HG03571 (cell line): ENCODE measurements around the gene RINT1.
A peak's percentile ranks its signal among the peaks of the same experiment; 100 is the strongest.

Experiments
- ATAC-seq: cut with Tn5 transposase; IDR thresholded peaks from one replicate; pipeline ENCODE4 v1.9.1; 2021; ENCODE audit not compliant: unreplicated experiment

The RINT1 gene

GRCh38 chr7:105530546-105530945, 1.5 kb upstream of the RINT1 start:
- no peak for ATAC-seq

- ATAC-seq = no peak
Observed at GRCh38 chr7:105532709-105533460, 884 bp downstream of the RINT1 start.

- no peak for ATAC-seq
Observed at GRCh38 chr7:105538339-105538738, 6.3 kb downstream of the RINT1 start.

DNA sequence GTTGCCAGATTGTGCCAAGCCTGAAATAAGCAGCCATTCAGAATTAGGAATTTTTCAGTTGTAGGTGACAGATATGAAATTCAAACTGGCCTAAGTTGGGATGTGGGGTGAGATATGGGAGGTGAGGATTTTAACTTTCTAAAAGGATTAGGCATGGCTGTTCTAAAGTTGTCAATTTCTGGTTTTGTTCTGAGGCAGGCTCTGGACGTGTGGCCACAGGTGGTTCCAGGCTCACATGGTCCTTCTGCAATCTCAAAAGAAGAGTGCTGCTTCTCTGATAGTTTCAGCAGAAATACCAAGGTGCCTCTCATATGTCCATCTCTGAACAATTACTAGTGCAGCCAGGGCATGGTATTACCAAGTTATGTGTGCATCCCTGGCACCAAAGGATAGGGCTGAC, 27.9 kb downstream of the RINT1 start:
- ATAC-seq = no peak

GRCh38 chr7:105565190-105565589, 33.2 kb downstream of the RINT1 start:
- ATAC-seq = no peak

- ATAC-seq = no peak
Observed at GRCh38 chr7:105567024-105567423, 35.0 kb downstream of the RINT1 start.

GRCh38 chr7:105567821-105568220, 35.8 kb downstream of the RINT1 start:
- no peak for ATAC-seq

GRCh38 chr7:105571891-105572290, 39.9 kb downstream of the RINT1 start:
- no peak for ATAC-seq

GRCh38 chr7:105577251-105577650, 45.2 kb downstream of the RINT1 start:
- no peak for ATAC-seq

GRCh38 chr7:105578496-105578895, 46.5 kb downstream of the RINT1 start:
- no peak for ATAC-seq

DNA sequence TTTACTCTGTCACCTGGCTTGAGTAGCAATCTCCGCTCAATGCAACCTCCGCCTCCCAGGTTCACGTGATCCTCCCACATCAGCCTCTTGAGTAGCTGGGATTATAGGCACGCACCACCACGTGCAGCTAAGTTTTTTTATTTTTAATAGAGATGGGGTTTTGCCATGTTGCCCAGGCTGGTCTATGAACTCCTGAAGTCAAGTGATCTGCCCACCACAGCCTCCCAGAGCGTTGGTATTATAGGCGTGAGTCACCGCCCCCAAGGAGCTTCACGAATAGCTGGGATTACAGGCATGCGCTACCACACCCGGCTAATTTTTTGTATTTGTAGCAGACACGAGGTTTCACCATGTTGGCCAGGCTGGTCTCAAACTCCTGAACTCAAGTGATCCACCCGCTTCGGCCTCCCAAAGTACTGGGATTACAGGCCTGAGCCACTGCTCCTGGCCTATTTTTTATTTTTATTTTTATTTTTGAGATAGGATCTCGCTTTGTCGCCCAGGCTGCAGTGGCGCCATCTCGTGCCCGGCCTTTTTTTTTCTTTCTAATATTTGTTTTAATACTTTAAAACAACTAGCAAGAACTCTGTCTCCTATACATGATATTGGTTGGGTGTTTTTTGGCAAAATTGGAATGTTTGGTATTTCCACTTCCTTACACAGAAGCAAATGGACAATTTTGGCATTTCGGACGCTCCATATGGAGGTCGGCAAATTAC, 48.2 kb downstream of the RINT1 start:
- no peak for ATAC-seq

- peak; percentile 82 for ATAC-seq
Observed at GRCh38 chr7:105581066-105581811, 49.2 kb downstream of the RINT1 start, which contains the start of gene EFCAB10. TSS of gene EFCAB10 (minus strand) at chr7:105581493. CDS start at chr7:105581463, 30 bp downstream.

GRCh38 chr7:105583061-105583460, 51.1 kb downstream of the RINT1 start:
- ATAC-seq = no peak

- ATAC-seq = no peak
Observed at GRCh38 chr7:105584165-105584564, 52.2 kb downstream of the RINT1 start.

- no peak for ATAC-seq
Observed at GRCh38 chr7:105585850-105586500, 54.0 kb downstream of the RINT1 start.

DNA sequence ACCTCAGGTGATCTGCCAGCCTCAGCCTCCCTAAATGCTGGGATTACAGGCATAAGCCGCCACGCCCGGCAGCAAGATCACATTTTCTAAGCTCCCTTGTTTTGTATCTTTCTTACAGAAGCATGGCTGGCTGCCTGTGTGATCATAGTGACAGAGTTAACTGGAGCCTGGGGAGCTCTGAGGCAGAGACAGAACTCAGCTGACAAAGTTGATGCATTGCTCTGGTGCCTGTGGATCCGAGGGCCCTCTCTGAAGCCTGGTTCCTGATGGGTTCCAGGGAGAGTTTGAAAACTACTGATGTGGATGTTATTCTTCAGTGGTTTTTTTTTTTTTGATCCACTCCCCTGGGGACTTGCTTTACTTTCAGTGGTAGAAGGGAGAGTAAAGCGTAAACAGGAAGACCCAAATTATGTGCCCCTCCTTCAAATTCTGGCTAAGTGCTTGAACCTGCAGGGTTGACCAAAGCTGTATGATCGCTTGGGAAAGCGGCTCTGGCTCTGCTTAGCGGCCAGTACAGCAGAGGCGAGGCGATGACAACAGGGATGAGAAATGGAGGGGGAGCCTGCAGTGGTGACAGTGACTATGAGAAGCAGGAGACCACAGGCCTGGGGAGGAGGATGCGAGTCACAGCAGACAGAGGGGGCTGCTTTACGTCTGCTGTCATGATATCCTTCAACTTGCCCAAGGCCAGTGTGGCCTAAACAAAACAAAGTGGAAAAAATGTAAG, 56.1 kb downstream of the RINT1 start:
- no peak for ATAC-seq

GRCh38 chr7:105589356-105590077, 57.5 kb downstream of the RINT1 start:
- peak; percentile 79 for ATAC-seq

DNA sequence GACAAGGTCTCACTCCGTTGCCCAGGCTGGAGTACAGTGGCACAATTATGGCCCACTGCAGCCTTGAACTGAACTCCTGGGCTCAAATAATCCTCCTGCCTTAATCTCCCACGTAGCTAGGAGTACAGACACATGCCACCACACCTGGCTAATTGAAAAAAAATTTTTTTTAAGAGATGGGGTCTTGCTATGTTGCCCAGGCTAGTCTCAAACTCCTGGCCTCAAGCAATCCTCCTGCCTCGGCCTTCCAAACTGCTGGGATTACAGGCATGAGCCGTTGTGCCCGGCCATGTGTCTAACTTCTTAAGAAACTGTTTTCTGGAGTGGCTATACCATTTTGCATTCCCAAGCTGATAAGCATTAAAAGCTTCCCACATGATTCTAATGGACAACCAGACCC, 58.8 kb downstream of the RINT1 start:
- no peak for ATAC-seq

DNA sequence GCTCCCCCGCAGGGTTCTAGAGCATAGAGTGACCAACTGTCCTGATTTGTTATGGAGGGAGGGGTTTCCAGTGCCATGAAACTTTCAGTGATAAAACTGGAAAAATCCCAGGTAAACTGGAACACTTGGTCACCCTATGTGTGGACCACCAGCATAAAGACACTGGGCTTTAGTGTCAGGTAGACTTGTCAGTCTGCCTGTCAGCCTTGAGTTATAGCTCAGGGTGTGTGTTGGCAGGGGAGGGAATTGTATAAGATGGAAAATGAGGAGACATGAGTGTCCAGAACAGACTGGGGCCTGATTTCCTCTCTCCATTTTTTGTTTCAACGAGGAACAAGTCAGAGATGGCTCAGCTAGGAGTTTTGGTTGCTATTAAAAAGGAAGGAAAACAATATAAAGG, 59.5 kb downstream of the RINT1 start:
- no peak for ATAC-seq

DNA sequence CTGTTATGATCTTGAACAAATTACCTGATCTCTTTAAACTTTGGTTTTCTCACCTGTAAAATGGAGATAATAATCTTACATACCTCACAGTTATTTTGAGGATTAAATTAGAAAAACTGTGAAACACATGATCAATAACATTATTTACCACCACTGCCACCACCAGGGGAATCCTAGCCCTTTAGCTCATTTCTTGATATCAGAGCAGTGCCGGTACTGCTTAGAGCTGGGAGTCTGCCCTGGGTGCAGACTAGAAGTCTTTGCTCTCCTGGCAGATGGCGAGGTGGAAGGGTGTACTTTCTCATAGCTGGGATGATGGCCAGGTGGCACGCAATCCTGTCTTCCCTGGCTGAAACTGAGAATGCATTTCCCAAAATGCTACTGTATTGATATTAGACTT, 62.0 kb downstream of the RINT1 start:
- no peak for ATAC-seq
